Measurements from ENCODE around the gene VAMP2. TPM values are rescaled to one million over a fixed set of nuclear protein-coding genes. Genes with fewer than 3 reads are reported as not detected.

VAMP2 gene
- polyA plus RNA-seq, 1 donor from 2014 or later, result 98.3 TPM

DNA sequence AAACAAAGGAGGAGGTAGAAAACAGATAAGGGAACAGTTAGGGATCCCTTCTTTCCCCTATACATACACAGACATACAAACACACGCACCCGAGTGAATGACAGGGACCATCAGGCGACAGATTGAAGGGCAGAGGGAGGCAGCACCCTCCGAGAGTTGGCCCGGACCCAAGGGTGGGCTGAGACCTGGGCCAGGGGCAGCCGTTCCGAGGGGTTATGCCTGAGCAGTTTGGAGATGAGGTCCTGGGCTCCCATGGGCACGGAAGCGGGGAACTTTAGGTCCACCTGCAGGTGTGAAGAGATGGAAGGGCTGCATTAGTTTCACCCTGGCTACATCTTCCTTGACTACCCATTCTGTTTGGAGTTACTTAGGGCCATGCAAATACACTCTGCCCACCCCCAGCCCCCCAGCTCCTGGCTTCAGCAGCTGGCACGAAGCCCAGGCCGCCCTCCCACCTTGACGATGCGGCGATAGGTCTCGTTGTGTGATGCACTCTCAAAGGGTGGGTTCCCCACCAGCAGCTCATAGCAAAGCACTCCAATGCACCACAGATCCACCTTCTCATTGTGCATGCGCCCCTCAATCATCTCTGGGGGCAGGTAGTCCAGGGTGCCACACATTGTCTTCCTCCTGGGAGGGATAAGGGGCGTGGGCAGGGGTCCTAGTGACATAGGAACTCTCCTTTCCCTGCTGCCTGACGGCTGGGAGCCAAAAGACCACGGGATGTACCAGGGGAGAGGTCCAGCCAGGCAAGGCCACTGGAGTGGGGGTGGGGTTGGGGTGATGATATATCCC is 42.2 kb upstream of the VAMP2 start:
- Histone ChIP-seq H3K9me3 (ENCODE audit: low read length) (no peaks in the 10 kb centered on the region), H3K79me2 (replicated peaks; ENCODE audit: insufficient read depth, low read length) (peaks cover 12% of the 10 kb centered on the region), H3K27ac (ENCODE audit: low read length) (no peak overlapping the region), H3K4me3 (ENCODE audit: low read length) (no peak overlapping the region), H3K9ac (ENCODE audit: low read length) (no peak overlapping the region), H2AFZ (ENCODE audit: low read depth, low read length) (no peak overlapping the region), H3K36me3 (ENCODE audit: insufficient read depth, low read length) (no peaks in the 10 kb centered on the region), H4K20me1 (ENCODE audit: insufficient read depth) (no peaks in the 10 kb centered on the region), H3F3A (ENCODE audit: insufficient read depth, low read length, poor library complexity, severe bottlenecking) (no peaks in the 10 kb centered on the region), H3K9me2 (ENCODE audit: insufficient read depth, low read length) (no peaks in the 10 kb centered on the region), H3K4me2 (ENCODE audit: low read length) (no peak overlapping the region), H3K27me3 (ENCODE audit: insufficient read depth, low read depth, low read length) (no peaks in the 10 kb centered on the region)
- TF ChIP-seq EP300 (conservative IDR thresholded peaks at IDR 0.05; ENCODE audit: poor library complexity, severe bottlenecking) (no peak), RAD21 (conservative IDR thresholded peaks at IDR 0.05) (no peak), SMC3 (conservative IDR thresholded peaks at IDR 0.05; ENCODE audit: poor library complexity) (no peak), POLR2AphosphoS5 (IDR thresholded peaks at IDR 0.05) (no peak), EZH2 (IDR thresholded peaks at IDR 0.05; ENCODE audit: borderline replicate concordance, insufficient read depth, low read length, poor library complexity, severe bottlenecking) (no peak), TAF1 (IDR thresholded peaks at IDR 0.05; ENCODE audit: low read depth) (no peak), MXI1 (conservative IDR thresholded peaks at IDR 0.05; ENCODE audit: poor library complexity, severe bottlenecking) (no peak)
- TF ChIP-seq, protein P1, sequence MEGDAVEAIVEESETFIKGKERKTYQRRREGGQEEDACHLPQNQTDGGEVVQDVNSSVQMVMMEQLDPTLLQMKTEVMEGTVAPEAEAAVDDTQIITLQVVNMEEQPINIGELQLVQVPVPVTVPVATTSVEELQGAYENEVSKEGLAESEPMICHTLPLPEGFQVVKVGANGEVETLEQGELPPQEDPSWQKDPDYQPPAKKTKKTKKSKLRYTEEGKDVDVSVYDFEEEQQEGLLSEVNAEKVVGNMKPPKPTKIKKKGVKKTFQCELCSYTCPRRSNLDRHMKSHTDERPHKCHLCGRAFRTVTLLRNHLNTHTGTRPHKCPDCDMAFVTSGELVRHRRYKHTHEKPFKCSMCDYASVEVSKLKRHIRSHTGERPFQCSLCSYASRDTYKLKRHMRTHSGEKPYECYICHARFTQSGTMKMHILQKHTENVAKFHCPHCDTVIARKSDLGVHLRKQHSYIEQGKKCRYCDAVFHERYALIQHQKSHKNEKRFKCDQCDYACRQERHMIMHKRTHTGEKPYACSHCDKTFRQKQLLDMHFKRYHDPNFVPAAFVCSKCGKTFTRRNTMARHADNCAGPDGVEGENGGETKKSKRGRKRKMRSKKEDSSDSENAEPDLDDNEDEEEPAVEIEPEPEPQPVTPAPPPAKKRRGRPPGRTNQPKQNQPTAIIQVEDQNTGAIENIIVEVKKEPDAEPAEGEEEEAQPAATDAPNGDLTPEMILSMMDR (IDR thresholded peaks at IDR 0.05; ENCODE audit: poor library complexity, severe bottlenecking), result no peak
- TF ChIP-seq, protein P2, sequence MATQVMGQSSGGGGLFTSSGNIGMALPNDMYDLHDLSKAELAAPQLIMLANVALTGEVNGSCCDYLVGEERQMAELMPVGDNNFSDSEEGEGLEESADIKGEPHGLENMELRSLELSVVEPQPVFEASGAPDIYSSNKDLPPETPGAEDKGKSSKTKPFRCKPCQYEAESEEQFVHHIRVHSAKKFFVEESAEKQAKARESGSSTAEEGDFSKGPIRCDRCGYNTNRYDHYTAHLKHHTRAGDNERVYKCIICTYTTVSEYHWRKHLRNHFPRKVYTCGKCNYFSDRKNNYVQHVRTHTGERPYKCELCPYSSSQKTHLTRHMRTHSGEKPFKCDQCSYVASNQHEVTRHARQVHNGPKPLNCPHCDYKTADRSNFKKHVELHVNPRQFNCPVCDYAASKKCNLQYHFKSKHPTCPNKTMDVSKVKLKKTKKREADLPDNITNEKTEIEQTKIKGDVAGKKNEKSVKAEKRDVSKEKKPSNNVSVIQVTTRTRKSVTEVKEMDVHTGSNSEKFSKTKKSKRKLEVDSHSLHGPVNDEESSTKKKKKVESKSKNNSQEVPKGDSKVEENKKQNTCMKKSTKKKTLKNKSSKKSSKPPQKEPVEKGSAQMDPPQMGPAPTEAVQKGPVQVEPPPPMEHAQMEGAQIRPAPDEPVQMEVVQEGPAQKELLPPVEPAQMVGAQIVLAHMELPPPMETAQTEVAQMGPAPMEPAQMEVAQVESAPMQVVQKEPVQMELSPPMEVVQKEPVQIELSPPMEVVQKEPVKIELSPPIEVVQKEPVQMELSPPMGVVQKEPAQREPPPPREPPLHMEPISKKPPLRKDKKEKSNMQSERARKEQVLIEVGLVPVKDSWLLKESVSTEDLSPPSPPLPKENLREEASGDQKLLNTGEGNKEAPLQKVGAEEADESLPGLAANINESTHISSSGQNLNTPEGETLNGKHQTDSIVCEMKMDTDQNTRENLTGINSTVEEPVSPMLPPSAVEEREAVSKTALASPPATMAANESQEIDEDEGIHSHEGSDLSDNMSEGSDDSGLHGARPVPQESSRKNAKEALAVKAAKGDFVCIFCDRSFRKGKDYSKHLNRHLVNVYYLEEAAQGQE (IDR thresholded peaks at IDR 0.05; ENCODE audit: borderline replicate concordance), result no peak

DNA sequence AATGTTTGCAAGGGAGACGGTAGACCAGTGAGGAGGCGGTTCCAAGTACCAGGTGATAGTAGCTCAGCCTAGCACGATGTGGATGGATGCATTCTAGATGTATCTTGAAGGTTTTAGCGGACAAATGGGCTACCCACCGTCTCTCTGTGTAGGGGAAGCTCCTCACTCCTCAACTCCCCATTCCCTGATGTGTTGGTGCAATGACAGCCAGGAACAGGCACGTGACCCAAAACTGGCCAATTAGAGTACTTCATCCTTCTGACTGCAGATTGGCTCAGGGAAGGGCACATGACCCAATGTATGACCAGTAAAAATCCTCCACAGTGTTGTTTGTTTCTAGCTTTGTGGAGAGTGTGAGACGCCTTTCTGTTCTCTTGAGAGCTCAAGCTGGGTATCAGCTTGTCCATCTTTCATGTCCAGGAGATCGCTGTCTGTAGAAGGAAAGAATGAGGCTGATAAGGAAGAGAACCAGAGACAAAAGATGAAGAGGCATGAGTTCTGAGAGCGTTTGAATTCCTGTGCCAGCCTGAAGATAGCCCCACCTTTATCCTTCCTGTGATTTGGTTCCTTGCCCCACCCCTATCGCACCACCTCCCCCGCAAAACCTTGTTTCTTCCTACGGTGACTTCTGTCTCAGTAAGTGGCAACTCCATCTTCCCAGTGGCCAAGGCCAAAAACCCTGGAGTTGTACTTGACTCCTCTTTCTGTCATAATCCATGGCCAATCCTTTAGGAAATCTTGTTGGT is 29.5 kb upstream of the VAMP2 start:
- H4K20me1 ChIP-seq (ENCODE audit: insufficient read depth), result peaks cover 3% of the 10 kb centered on the region
- H3K36me3 ChIP-seq (ENCODE audit: insufficient read depth, low read length), result no peaks in the 10 kb centered on the region
- peak overlapping the region; percentile 100 for H3K4me2 ChIP-seq (ENCODE audit: low read length)
- H2AFZ ChIP-seq (ENCODE audit: low read depth, low read length), result peak overlapping the region; percentile 97
- H3K27me3 ChIP-seq (ENCODE audit: insufficient read depth, low read depth, low read length), result no peaks in the 10 kb centered on the region
- no peaks in the 10 kb centered on the region for H3K9me3 ChIP-seq (ENCODE audit: low read length)
- TF ChIP-seq EP300 (conservative IDR thresholded peaks at IDR 0.05; ENCODE audit: poor library complexity, severe bottlenecking), result peak; percentile 47
- TF ChIP-seq RAD21 (conservative IDR thresholded peaks at IDR 0.05), result no peak
- TF ChIP-seq, protein P2 (IDR thresholded peaks at IDR 0.05; ENCODE audit: borderline replicate concordance), result peak; percentile 95
- peak; percentile 98 for TF ChIP-seq POLR2AphosphoS5 (IDR thresholded peaks at IDR 0.05)
- no peak for TF ChIP-seq EZH2 (IDR thresholded peaks at IDR 0.05; ENCODE audit: borderline replicate concordance, insufficient read depth, low read length, poor library complexity, severe bottlenecking)
- TF ChIP-seq, protein P1 (IDR thresholded peaks at IDR 0.05; ENCODE audit: poor library complexity, severe bottlenecking), result no peak
- TF ChIP-seq MXI1 (conservative IDR thresholded peaks at IDR 0.05; ENCODE audit: poor library complexity, severe bottlenecking), result peak; percentile 47
- peak; percentile 26 for TF ChIP-seq SMC3 (conservative IDR thresholded peaks at IDR 0.05; ENCODE audit: poor library complexity)
- TF ChIP-seq TAF1 (IDR thresholded peaks at IDR 0.05; ENCODE audit: low read depth), result peak; percentile 93
- H3K9ac ChIP-seq (ENCODE audit: low read length), result peak overlapping the region; percentile 79
- peaks cover 18% of the 10 kb centered on the region for H3F3A ChIP-seq (ENCODE audit: insufficient read depth, low read length, poor library complexity, severe bottlenecking)
- peak overlapping the region; percentile 67 for H3K4me3 ChIP-seq (ENCODE audit: low read length)
- H3K79me2 ChIP-seq (replicated peaks; ENCODE audit: insufficient read depth, low read length), result no peaks in the 10 kb centered on the region
- H3K27ac ChIP-seq (ENCODE audit: low read length), result peak overlapping the region; percentile 99
- H3K9me2 ChIP-seq (ENCODE audit: insufficient read depth, low read length), result no peaks in the 10 kb centered on the region
